GM10248 (cell line): Measurements from ENCODE around the gene BIRC7.

Experiments
- CTCF ChIA-PET: fragments of 300-600 bp; sonication (Branson Sonifier 250); formaldehyde crosslinking; extraction: SDS; loops from one replicate; lab custom pipeline; 2021; ENCODE audit warnings: antibody characterized with exemption; lab: Yijun Ruan, JAX
- POLR2A ChIA-PET: fragments of 350-650 bp; sonication (Branson Sonifier 250); formaldehyde crosslinking; extraction: SDS; loops from one replicate; lab custom pipeline; 2020; ENCODE audit warnings: antibody characterized with exemption; lab: Yijun Ruan, JAX
- DNase-seq: peaks from one replicate; pipeline ENCODE4 v3.0.0; 2012; ENCODE audit errors: extremely low spot score
- CTCF ChIP-seq: IDR thresholded peaks from 2 replicates; pipeline ENCODE4 v1.5.1; 2012; ENCODE audit warnings: mild to moderate bottlenecking, low read depth; ENCODE audit errors: extremely low read depth, missing control alignments, control extremely low read depth

Gene BIRC7

GRCh38 chr20:63288581-63289251, 53.0 kb downstream of the BIRC7 start:
- TF ChIP-seq CTCF = no peak
- POLR2A ChIA-PET = no interaction called here
- CTCF ChIA-PET = no interaction called here
- no peak for DNase-seq

- DNase-seq = no peak
- POLR2A ChIA-PET = no interaction called here
- TF ChIP-seq CTCF = no peak
- CTCF ChIA-PET = interaction anchor here (1.0 to 1.8 kb wide), 3 partner anchors 8 to 234 kb away, joined by 3 to 9 read pairs (median 4); no protein-coding TSS in a partner anchor
Observed at GRCh38 chr20:63289311-63290135, 53.8 kb downstream of the BIRC7 start.
